SK-MEL-5 (cell line): ENCODE results near the gene BZW1. TPM values are rescaled to one million over a fixed set of nuclear protein-coding genes. Genes with fewer than 3 reads are reported as not detected.
"Not testable (repeated sequence)": the region's sequence is repeated elsewhere in the genome, so short reads cannot be mapped to it uniquely, and the experiment has no call there.

Source experiments
- DNase-seq: peaks from one replicate; pipeline ENCODE4 v3.0.0-alpha.2; 2016; ENCODE audit warnings: low read depth, low spot score
- in situ Hi-C: cut with HindIII; loops from 2 replicates; pipeline ENCODE4 v1.10.0; 2016; ENCODE audit warnings: low sequenced_read_pairs, high pct_unique_total_duplicates, low pct_unique_long_range_greater_than_20kb
- total RNA-seq: library from RNA; depleted of rRNA; stranded (reverse); fragments of >200 nt; shearing (Covaris generic); gene quantifications from 2 replicates; pipeline ENCODE4 v1.2.3, GENCODE V29; 2014

Gene BZW1
- total RNA-seq, 1 experiment from 2014 or later = 377 TPM

DNA sequence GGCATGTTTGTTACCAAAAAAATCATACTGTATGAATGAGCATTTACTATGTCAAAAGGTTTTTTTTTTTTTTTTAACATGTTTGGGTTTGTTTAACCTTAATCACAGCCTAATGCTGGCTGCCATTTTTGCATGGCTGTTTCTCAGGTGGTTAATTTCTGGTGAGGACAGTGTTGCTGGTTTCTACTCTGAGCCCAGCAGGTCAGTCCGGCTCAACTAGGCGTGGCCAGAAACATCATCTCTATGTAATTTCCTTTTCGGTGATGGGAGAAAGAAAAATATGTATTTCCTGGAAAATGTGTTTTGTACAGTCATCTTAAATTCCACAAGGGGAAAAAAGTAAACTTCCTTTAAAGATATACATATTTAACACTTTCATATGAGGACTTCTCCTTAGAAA, 24.9 kb upstream of the BZW1 start:
- in situ Hi-C loops = no loop called here

DNA sequence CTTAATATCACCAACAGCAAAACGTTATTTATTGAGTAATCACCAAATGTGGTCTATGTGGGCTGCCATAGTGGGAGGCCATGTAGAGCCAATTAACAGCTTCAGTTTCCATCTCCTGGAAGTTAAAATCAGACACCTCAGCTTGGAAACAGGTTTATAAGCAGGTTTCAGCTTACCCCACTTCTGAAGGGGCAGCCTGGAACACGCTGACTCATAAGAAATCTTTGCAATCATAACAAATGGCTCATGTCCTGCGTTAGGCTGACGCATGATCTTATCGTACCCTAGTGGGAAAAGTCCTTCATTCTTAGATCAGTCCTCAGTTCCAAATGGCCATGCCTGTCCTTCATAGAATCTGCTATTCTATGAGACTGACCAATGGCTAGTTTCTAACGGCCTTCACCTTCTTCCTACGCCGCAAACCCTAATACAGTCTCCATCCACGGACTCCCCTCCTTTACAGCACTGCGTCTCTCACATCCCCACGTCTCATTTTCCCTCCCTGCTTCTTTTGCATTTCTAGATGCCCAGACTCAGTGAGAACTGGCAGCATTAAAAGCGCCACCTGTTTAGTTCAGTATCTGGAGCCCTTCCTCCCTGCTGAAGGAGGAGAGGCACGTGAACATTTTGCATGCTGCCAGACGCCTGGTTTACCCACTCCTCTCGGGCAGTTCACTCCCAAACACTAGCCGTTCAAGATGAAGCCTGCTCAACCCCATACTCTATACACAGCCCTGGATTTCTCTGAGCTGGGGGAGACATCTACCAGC, 24.2 kb upstream of the BZW1 start:
- DNase-seq = no peak
- in situ Hi-C loops = no loop called here

More for the DNA sequence above, 24.9 kb upstream of the BZW1 start:
- no peak for DNase-seq

DNA sequence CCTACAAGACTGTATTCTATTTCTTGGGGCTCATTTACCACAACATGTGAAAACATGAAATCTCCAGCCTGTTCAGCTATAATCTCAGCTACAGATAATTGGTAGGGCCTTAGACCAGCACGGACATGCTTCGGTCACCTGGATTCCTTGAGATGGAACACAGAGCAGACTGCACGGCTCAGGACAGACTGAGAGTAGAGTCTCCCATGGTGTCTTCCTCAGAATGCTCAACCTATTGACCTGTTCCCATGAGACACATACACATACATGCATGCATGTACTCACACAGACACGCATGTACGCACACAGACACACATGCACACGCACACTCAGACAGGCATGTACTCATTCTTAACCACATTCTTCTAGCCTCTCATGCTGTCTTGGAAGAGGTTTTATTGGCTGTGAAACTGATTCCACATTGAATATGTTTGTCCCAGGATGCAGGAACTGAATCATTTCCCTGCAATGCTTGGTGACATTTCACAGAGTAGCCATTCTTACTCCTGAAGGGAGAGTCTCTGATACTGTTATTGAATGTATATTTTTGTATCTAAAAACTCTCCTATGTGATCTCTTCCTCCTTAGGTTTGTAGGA, 23.5 kb upstream of the BZW1 start:
- DNase-seq = no peak
- in situ Hi-C loops = no loop called here

DNA sequence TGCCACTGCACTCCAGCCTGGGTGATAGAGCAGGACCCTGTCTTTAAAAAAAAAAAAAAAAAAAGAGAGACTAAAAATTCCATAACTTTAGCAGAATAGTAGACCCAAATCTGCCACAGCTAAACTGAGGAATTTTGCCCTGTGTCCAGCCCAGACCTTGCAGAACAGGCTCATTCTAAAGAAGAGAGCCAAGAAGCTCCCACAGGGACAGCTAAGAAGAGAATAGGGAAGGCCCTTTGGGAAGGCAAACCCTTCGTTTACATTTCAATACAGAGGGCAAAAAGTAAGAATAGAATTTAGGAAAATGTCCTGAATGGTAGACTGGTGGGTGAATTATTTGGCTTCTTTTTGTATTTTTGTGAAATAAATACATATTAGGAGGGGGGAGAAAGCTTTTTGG, 21.5 kb upstream of the BZW1 start:
- in situ Hi-C loops = no loop called here
- no peak for DNase-seq

DNA sequence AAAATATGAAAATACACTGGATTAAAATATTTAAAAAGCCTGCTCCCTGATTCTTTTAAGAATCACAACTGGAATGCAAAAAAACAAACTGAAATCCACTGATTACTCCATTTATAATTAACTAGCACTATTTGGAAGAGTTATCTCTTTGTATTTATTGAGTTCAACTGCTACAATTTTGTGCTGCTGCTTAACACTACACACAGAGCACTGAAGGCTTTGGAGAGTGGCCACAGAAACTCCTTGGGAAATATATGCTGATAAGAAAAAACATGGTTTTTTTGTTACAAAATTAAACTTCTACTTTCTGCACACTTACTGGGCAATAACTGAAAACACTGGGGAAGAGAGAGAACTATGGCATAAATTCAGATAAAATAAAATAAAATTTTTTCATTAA, 19.8 kb upstream of the BZW1 start:
- in situ Hi-C loops = no loop called here
- DNase-seq = no peak

DNA sequence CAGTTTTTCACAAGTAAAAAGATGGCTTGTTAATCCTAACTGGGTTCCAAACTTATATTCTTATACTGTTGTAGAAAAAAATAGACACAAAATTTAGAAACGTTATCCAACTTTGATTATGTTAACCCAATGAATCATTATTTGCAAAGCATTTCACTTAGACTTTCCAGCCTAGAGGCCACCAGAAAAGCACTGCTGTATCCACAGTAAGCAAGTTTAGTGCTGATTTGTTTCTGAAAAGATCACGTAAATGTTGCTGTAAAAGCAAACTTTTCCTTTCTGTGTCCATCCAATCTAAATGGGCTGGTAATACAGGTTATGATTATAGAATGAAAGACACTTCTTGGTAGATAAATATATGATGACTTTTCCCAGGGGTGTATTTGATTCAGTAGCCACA, 17.6 kb upstream of the BZW1 start:
- no peak for DNase-seq
- in situ Hi-C loops = no loop called here

DNA sequence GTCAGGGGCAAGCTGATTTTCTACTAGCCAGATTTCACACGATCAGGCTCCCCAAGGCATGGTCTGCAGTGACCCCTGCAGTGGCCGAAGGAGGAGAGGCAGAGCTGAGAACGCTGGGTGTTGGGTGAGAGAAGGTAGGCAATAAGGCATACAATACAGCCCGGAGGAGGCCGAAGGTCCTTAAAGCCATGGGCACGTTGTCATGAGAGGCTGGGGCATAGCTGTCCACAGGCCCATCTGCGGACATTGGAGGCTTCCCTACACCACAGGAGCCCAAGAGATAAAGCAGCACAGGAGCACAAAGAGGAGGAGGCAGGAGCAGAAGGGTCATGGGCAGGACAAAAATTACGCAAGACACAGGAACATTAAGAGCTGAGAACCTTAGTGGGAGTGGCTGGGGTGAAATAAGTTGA, 16.7 kb upstream of the BZW1 start:
- in situ Hi-C loops = no loop called here

DNA sequence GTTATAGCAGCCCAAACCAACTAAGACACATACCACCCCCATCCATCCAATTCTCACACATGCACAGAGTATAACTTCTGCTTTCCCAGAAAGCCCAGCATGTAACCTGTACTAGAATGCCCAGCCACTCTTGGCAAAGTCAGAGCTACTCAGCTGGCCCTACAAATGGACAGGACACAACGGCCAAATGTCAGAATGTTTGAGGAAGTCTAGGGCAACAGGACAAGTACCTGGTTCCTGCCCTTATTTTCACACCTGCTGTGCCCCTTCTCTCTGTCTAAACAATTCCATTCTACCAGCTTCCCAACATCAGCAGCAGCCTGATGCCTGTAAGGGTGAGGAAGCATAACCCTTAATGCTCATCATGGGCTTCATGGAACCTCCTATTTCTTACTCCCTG, 15.1 kb upstream of the BZW1 start:
- no peak for DNase-seq
- in situ Hi-C loops = no loop called here

More for the DNA sequence above, 16.7 kb upstream of the BZW1 start:
- DNase-seq = no peak

DNA sequence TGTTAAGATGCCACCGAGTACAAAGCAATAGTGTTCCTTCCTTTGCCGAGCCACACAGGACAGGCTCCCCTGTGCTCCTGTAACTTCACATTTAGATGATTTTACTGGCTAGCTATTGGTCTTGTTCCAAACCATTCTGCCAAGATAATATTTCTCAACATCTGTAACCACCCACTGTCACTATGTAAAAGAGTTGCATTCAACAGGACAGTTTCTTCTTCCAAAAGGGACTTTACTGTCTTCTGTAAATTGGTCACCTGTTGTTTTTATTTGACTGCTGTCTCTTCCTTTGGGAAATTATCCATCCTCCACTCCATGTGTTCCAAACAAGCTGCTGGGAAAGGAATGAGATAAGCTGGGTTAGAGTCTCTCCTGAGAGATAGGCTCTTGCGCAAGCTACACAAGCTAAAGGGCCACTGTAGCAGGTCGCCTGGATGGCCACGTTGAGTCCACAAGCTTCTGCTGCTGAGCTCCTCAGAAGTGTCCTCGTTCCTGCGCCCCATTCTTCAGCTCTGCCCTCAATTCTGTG, 14.4 kb upstream of the BZW1 start:
- in situ Hi-C loops = no loop called here

DNA sequence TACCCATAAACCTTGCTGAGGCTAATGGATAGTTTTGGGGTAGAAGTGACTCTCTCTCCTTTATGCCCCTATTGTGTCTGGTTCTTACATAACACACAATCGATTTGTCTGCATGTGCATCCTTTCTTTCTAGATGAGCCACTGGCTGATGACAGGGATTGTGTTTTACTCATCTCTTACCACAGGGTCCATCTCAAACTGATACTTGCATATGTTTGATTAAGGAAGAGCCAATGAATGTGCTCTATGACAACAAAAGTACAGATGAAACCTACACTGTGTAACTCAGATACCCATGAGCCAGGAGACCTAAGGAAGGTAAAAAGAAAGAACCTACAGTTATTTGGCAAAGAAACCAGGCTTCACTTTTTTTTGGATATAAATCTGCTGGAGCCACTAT, 13.2 kb upstream of the BZW1 start:
- no peak for DNase-seq
- in situ Hi-C loops = no loop called here

More for the DNA sequence above, 14.4 kb upstream of the BZW1 start:
- no peak for DNase-seq

DNA sequence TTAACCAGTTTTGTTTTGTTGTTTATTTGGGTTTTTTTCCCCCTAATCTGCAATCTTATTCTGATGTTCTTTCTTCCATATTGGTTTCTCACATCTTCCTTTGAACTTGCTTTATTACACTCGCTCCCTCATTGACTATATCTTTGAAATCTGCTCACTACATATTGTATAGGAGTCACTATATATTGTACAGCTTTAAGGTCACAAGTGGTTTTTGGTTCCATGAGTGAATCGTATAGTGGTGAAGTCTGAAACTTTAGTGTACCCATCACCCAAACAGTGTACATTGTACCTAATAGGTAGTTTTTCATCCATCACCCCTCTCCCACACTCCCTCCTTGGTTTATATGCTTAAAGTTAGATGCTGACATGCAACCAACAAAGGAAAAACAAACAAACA, 11.3 kb upstream of the BZW1 start:
- in situ Hi-C loops = no loop called here
- DNase-seq = no peak

DNA sequence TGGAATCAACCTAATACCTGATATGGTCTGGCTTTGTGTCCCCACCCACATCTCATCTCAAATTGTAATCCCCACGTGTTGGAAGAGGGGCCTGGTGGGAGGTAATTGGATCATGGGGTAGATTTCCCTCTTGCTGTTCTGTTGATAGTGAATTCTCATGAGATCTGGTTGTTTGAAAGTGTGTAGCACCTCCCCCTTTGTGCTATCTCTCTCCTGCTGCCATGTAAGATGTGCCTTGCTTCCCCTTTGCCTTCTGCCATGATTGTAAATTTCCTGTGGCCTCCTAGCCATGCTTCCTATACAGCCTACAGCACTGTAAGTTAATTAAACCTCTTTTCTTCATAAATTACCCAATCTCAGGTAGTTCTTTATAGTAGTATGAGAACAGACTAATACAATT, 10.3 kb upstream of the BZW1 start:
- in situ Hi-C loops = not testable (repeated sequence)

DNA sequence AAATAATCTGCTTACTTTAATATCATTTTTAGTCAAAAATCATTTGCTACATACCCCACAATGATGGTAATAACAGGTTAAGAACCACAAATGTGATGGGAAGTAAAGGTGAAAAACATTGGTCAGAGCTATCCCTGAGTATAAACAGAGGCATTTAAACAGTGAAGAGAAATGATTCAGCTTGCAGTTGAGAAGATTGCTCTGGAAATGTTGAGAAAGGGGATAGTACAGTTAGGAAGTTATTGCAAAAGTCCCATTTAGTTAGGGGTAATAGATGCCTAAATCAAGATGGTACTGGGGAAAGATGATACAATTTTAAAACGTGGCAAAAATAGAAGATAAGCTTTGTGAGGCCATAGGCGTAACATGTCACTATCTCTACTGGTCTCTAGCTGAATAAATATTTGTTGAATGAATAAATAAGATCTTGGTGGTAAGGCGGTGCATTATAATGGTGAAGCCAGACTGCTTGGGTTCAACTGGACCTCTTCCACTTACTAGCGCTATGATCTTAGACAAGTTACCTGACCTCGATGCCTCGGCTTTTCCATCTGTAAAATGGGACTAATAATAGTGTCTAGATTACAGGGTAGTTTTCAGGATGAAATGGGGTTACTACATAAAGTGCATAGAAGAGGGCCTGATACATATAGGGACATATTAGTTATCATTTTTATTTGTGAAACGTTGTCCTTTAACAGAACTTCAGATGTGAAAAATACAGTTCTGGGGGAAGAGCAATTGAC, 2.0 kb upstream of the BZW1 start:
- DNase-seq = no peak
- in situ Hi-C loops = no loop called here

More for the DNA sequence above, 10.3 kb upstream of the BZW1 start:
- DNase-seq = not testable (repeated sequence)

DNA sequence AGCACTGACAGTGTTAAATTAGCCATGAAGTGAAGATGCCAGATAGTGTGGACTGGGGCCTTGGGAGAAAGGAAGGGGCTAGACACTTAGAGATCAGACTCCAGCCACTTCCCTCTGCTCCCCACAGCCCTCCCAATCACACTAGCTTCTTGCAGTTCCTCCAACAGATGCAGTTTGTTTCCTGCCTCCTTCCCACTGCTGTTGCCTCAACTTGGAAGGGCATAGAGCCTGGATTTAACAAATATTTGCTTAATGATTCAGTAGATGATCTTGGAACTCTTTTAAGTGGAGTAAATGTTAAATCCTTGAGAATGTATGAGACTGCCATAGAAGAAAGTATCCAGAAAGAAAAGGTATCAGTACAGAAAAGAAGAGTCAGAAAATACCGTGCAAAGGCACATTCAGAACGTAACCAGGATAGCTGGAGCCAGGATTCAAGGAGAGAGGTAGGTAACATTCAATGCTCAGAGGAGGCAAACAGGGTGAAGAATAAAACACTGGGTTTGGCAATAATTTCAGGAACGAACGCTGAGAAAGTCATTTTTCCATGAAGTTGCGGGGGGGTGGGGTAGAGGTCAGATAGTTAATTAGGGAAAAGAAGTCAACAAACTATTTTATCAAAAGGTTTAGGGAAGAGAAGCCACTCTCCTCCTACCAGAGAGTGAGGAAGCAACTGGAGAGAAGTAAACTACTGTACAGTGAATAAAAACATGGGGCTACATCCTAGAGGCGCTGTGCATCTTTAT, 1.3 kb upstream of the BZW1 start:
- in situ Hi-C loops = no loop called here
- no peak for DNase-seq

DNA sequence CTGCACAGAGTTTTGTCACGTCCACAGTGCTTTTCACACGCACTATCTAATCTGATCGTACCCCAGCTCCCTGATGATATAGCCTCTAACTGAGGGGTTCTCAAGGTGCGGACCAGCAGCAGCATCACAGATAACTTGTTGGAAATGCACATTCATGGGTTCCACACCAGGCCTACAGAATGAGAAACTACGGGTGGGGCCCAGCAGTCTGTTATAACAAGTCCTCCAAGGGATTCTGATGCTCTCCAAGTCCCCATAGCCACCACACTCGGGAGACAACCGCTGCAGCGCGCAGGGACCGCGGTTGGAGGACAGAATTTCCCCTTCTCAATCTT, 745 bp upstream of the BZW1 start:
- in situ Hi-C loops = no loop called here

DNA sequence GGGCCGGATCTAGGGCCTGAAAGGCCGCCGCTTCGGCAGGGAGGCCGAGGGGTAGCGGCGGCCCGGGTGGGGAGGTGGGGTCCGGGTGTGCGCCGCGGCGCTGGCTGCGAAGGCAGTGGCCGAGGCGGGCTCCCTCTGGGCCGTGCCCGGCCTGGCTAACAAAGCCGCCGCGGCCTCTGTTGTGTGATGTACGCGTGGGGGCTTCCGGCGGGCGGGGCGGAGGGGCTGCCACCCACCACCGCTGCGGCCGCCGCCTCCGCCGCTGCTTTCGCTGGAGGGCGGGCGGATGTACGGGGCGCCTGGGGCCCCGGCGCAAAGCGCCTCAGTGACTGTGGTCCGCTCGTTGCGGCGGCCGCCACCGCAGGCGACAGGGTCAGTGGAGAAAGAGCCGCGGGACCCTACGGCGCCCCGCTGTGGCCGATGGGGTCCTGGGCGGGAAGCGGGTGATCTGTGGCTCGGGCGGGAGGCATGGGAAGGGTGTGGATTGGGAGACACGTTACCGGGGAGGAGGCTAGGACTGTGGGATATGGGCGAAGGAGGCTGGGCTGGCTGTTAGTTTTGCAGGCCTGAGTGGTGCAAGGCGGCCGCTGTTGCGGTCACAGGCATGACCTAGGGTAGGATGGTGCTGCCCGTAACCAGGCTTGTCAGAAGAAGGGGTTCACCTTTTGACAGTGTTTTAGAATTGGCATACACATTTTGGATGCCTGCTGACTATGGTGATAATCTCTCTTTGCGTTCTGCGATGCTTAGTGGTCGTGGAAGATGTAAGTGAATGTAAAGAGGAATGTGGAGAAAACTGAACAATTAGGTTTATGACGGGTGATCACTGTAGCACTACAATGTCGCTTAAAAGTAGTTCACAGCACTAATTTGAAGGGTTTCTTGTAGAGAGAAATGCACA, 662 bp downstream of the BZW1 start:
- DNase-seq = peak; percentile 58
- in situ Hi-C loops = no loop called here

More for the DNA sequence above, 745 bp upstream of the BZW1 start:
- no peak for DNase-seq

DNA sequence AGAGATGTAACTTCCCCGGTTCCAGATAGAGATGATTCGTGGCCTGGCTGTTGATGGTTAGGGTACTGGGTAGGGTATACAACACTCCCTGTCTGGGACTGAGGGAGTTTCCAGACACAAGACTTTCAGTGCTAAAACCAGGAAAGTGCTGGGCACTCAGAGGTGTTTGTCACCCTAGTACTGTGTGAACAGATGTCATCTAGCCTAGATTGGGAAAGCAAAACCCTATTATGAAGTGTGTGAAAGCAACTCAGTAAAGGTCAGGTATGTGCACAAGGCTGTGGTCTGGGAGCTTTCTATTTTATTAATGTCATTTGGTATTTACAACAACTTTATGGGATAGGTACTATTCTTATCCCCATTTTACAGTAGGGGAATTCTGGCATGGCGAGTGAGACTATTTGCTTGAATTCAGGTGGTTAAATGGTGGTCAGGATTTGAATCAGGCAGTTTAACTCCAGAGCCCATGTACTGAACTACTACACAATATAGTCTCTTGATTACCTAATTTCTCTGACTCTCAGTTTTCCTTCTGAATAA, 2.6 kb downstream of the BZW1 start:
- in situ Hi-C loops = no loop called here
- no peak for DNase-seq
